ENCODE data around the gene FAH. TPM values are rescaled to one million over a fixed set of nuclear protein-coding genes. Genes with fewer than 3 reads are reported as not detected.

The FAH gene
- total and polyA plus RNA-seq, 9 of the 15 experiments (the other 6 are each of a cell fraction or from before 2014, with no cell fraction given), result 66.8 to 310 (median 103) TPM

DNA sequence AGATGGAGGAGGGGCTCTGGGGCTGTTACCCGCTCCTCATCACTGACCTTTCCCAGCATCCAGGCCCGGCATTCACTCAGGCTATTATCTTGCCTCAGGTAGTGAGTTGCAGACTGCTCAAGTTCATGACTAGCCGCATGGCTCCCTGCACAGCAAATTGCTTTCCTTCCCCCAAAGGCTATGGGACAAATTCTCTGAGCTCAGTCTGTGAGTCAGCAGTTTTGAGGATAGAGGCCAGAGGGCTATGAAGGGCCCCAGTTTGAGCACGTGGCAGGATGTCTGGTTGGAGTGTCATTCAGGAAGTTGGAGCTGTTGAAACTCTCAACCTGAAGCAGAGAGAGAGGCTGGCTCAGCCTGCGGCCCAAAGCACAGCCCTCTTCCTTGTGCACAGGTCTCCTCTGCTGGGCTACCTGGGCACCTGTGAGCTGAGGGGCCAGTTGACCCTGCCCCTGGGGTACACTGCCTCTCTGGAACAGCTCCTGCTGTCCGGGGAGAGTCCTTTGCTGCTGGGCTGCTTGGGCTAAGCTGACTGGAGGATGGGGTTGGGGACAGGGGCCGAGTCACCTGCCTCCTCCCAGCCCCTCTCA lies 7.9 kb downstream of the FAH start (continued):
- TF ChIP-seq CTCFL (IDR thresholded peaks at IDR 0.05; ENCODE audit: borderline replicate concordance, insufficient read depth, low read depth, low read length, poor library complexity, severe bottlenecking) (no peak), TRIM24 (IDR thresholded peaks at IDR 0.05) (0 out of 4 replicates have a peak, but pooled peaks have one; percentile 13 to 14), ZNF780A (CRISPR knock-in tag; IDR thresholded peaks at IDR 0.05) (no peak), NR0B1 (IDR thresholded peaks at IDR 0.05; ENCODE audit: partially characterized antibody) (no peak), TCF3 (CRISPR knock-in tag; IDR thresholded peaks at IDR 0.05) (peak; percentile 27; the same call in 1 of the 2 replicates), TEAD2 (tag; IDR thresholded peaks at IDR 0.05) (peak; percentile 42; the same call in 1 of the 2 replicates), CBX5 (IDR thresholded peaks at IDR 0.05; ENCODE audit: borderline replicate concordance, low read depth) (no peak), HMG20B (CRISPR knock-in tag; IDR thresholded peaks at IDR 0.05) (no peak), ZNF121 (CRISPR knock-in tag; conservative IDR thresholded peaks at IDR 0.05) (no peak), POLR2A (conservative IDR thresholded peaks at IDR 0.05) (no peak; the same call in 1 of the 2 replicates), FOXA1 (IDR thresholded peaks at IDR 0.05; ENCODE audit: borderline replicate concordance) (no peak), KAT7 (CRISPR knock-in tag; IDR thresholded peaks at IDR 0.05; ENCODE audit: borderline replicate concordance) (0 out of 2 replicates have a peak, but pooled peaks have one; percentile 49), MIER1 (IDR thresholded peaks at IDR 0.05; ENCODE audit: low read depth) (no peak), YBX1 (IDR thresholded peaks at IDR 0.05) (no peak), HSF4 (CRISPR knock-in tag; IDR thresholded peaks at IDR 0.05; ENCODE audit: borderline replicate concordance) (no peak; the same call in 1 of the 2 replicates), ILF3 (IDR thresholded peaks at IDR 0.05; ENCODE audit: borderline replicate concordance) (no peak)
- TF ChIP-seq, protein P1, sequence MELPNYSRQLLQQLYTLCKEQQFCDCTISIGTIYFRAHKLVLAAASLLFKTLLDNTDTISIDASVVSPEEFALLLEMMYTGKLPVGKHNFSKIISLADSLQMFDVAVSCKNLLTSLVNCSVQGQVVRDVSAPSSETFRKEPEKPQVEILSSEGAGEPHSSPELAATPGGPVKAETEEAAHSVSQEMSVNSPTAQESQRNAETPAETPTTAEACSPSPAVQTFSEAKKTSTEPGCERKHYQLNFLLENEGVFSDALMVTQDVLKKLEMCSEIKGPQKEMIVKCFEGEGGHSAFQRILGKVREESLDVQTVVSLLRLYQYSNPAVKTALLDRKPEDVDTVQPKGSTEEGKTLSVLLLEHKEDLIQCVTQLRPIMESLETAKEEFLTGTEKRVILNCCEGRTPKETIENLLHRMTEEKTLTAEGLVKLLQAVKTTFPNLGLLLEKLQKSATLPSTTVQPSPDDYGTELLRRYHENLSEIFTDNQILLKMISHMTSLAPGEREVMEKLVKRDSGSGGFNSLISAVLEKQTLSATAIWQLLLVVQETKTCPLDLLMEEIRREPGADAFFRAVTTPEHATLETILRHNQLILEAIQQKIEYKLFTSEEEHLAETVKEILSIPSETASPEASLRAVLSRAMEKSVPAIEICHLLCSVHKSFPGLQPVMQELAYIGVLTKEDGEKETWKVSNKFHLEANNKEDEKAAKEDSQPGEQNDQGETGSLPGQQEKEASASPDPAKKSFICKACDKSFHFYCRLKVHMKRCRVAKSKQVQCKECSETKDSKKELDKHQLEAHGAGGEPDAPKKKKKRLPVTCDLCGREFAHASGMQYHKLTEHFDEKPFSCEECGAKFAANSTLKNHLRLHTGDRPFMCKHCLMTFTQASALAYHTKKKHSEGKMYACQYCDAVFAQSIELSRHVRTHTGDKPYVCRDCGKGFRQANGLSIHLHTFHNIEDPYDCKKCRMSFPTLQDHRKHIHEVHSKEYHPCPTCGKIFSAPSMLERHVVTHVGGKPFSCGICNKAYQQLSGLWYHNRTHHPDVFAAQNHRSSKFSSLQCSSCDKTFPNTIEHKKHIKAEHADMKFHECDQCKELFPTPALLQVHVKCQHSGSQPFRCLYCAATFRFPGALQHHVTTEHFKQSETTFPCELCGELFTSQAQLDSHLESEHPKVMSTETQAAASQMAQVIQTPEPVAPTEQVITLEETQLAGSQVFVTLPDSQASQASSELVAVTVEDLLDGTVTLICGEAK (IDR thresholded peaks at IDR 0.05), result no peak
- TF ChIP-seq, protein P1 (CRISPR knock-in tag; IDR thresholded peaks at IDR 0.05), result no peak

All from K562 (cell line).